Uterine smooth muscle cell (primary cell): ENCODE results near the gene GLIPR1L2. TPM values are rescaled to one million over a fixed set of nuclear protein-coding genes. Genes with fewer than 3 reads are reported as not detected.

ENCODE experiments used
- total RNA-seq: library from RNA; depleted of rRNA; stranded (reverse); fragments of >200 nt; gene quantifications from 2 replicates; pipeline ENCODE4 v1.2.3, GENCODE V29; 2014

The GLIPR1L2 gene
- total RNA-seq = 0.22 and 0.25 TPM in 2 replicates

GRCh38 chr12:75390899-75391538 lies at the start of gene GLIPR1L2:
GLIPR1L2 (plus strand) TSS chr12:75391089; CDS start chr12:75391117, 28 bp downstream.

GRCh38 chr12:75480469-75480949 lies 89.6 kb downstream of the GLIPR1L2 start, which contains the start of gene GLIPR1:
GLIPR1 (plus strand) TSS chr12:75480755; CDS start chr12:75480881, 126 bp downstream.

Other genes starting within 250 kb of the GLIPR1L2 start
- gene KCNC2, start 181.2 kb upstream of the GLIPR1L2 start, total RNA-seq = 0.50 TPM in 1 of 2 replicates, not detected in the other
- gene CAPS2, start 60.8 kb upstream of the GLIPR1L2 start, total RNA-seq = 9.2 and 9.4 TPM in 2 replicates
- not detected in 2 replicates for gene GLIPR1L1, start 56.4 kb upstream of the GLIPR1L2 start, total RNA-seq
- gene GLIPR1, start 89.7 kb downstream of the GLIPR1L2 start, total RNA-seq = 79.2 and 115 TPM in 2 replicates
- 37.5 and 59.7 TPM in 2 replicates for gene KRR1, start 120.5 kb downstream of the GLIPR1L2 start, total RNA-seq